DMS153 (cell line): Measurements from ENCODE around the gene QARS1.
A peak's percentile ranks its signal among the peaks of the same experiment; 100 is the strongest.

Experiments used
- DNase-seq: peaks from one replicate; lab custom pipeline; 2025; lab: John Stamatoyannopoulos, UW

The QARS1 gene

GRCh38 chr3:49104427-49105291 is at the start of gene QARS1:
TSS of gene QARS1 (minus strand) at chr3:49104757. CDS start at chr3:49104733, 24 bp downstream.
- DNase-seq: peak; percentile 59

- no peak for DNase-seq
These were observed 48.9 kb upstream of the QARS1 start for GRCh38 chr3:49153349-49153912.

- no peak for DNase-seq
These were observed 47.1 kb upstream of the QARS1 start for GRCh38 chr3:49151610-49152009.

GRCh38 chr3:49148159-49148558 is 43.6 kb upstream of the QARS1 start:
- no peak for DNase-seq

GRCh38 chr3:49140080-49140479 is 35.5 kb upstream of the QARS1 start:
- DNase-seq: no peak

DNA sequence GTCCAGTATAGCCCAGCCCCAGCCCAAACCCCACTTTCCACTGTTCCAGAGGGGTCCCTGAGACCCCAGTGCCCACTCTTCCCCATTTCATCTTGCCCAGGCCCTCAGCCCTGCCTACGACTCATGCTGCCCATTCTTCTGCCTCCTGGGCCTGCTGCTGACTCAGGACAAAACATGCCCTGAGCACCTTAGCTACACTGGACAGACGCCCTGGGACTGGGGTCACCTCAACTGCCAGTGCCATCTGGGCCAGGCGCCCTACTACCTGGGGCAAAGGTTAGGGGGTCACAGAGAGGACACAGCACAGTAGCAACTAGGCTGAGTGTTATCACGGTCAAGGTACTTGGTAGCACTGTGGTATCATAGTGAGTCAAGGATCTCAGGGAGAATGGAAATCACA is 30.9 kb upstream of the QARS1 start:
- DNase-seq: no peak

- no peak for DNase-seq
These were observed 30.1 kb upstream of the QARS1 start for GRCh38 chr3:49134471-49135265.

GRCh38 chr3:49133226-49133951 is 28.8 kb upstream of the QARS1 start:
- DNase-seq: peak; percentile 1

- DNase-seq: no peak
These were observed 28.1 kb upstream of the QARS1 start, which contains the start of gene LAMB2 for GRCh38 chr3:49132437-49133225. TSS of gene LAMB2 (minus strand) at chr3:49133050. CDS start at chr3:49132867, 183 bp downstream.

DNA sequence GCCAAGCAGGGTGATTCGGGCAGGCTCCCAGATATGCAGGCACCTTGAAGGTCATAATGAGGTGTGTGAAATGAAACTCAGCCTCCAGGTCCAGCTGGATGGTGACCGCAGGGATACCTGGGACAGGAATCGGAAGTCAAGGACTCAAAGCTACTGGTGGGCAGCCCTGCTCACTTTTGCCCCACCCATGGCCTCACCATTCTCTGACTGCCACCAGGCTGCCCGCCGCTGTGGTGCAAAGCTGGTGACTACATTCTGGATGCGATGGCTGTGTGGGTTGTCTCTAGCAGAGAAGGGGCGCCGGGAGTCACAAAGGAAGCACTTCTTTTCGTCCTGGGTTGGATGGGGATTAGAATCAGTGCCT is 27.5 kb upstream of the QARS1 start:
- DNase-seq: no peak

GRCh38 chr3:49131576-49131975 is 27.0 kb upstream of the QARS1 start:
- DNase-seq: no peak

- no peak for DNase-seq
These were observed 26.5 kb upstream of the QARS1 start for GRCh38 chr3:49131040-49131439.

DNA sequence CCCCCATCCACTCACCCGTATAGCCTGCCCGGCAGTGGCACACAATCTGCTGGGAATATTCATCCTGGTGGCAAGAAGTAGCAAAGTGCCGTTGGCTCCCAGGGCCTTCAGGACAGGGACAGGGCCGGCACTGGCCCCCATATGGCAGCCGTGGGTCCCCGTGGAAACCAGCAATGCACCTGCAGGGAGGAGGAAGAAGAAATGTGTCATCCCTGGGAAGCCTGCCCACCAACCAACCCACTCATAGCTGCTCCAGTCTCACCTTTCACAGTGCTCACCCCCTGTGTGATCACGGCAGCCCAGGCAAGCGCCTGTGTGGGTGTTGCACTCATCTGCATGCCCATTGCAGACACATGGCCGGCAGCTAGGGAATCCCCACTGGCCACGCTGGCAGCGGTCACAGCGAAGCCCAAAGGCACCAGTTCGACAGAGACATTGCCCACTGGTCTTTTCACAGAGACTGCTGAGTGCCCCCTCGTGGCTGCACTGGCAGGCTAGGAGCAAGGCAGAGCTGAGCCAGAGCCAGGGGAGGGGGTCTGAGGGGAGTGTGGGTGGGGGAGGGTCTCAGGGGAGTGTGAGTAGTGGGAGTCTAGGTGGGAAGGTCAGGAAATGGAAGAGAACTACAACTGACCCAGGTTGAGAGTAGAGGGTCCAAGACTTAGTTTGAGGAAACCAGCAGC is 20.6 kb upstream of the QARS1 start:
- DNase-seq: no peak

DNA sequence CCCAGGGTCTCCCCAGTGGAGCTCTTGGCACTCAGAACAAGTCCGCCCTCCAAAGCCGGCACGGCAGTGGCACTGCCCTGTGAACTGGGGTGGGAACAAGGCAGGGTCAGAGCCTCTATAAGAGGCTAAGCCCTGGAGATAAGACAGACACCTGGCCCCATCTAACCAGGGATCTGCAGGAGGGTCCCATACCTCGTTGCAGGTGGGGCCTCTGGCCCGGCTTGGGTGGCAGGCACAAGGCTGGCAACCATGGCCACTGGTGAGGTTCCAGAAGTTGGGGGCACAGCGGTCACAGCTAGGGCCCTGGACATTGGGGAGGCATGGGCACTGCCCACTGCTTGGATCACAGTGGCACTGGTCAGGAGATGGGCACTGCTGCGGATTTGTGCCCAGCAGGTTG is 19.6 kb upstream of the QARS1 start:
- DNase-seq: no peak

- no peak for DNase-seq
These were observed 19.1 kb upstream of the QARS1 start for GRCh38 chr3:49123687-49124086.

DNA sequence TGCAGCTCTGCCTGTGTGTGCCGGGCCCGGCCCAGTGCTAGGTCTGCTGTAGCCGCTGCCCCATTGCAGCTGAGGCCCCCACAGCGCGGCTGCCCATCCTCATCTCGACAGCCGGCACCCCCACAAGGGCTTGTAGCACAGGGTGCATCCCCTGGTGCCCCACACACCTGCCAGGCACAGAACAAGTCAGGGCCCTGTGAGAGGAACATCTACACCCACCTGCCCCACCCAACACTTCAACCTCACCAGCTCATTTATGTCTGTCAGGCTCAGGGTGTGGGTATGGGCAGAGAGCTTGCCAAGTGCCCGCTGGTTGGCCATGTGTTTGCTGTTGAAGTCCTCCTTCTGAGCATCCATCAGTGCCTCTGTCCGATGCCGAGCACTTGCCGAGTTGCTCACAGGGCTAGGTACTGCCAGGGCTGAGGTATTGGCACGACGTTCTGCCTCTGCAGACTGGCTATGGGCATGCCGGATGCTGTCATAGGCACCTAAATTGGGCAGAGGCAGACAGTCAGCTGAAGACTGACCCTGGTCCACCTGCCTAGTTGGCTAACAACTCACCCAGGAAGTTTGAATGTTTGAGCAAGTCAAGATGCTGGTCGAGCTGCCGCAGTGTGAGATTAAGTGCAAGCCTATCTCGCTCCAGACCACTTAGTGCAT is 18.5 kb upstream of the QARS1 start:
- no peak for DNase-seq

- DNase-seq: no peak
These were observed 17.9 kb upstream of the QARS1 start for GRCh38 chr3:49122451-49122850.

GRCh38 chr3:49122022-49122421 is 17.5 kb upstream of the QARS1 start:
- no peak for DNase-seq

DNA sequence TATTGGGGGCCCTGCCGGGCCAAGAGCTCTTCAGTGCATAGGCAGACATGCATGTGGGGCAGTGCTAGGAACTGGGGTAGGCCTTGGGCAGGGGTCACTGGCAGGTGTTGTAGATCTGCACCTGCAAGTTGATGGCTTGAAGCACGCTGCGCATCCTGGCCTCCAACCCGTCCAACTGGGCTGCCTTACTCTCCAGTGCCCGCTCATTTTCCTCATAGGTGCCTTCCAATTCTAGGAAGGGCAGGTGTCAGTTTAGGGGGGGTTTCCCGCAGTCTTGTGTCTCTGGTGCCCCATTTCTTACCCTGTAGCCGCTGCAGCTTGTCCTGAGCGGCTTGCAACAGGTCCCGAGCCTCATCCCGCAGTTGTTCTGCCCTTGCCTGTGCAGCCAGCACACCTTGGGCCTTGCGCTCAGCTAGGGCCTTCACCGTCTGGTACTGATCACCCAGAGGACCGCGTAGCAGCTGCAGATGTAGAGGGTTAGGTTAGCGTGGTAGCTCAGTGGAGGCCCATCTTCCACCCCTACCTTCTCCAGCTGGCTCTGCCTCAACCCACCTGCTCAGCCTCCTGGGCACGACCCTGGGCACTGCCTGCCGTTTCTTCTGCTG is 16.7 kb upstream of the QARS1 start:
- DNase-seq: no peak
